KMS-11 (cell line): Measurements from ENCODE around the gene ERGIC2.

Experiments used
- H2AFZ ChIP-seq: fragments of 200-600 bp; sonication (generic); 2 replicates; pipeline ENCODE4 v1.6.1; 2016; ENCODE audit warnings: antibody characterized with exemption, mixed run types, low read depth
- H3K27ac ChIP-seq: fragments of 200-600 bp; sonication (generic); 2 replicates; pipeline ENCODE4 v1.6.1; 2016; ENCODE audit warnings: mild to moderate bottlenecking, mixed run types
- H3K27me3 ChIP-seq: fragments of 200-600 bp; sonication (generic); 2 replicates; pipeline ENCODE4 v1.6.1; 2017; ENCODE audit warnings: mild to moderate bottlenecking, low read depth, mixed run types, moderate library complexity; ENCODE audit not compliant: insufficient read depth
- H3K36me3 ChIP-seq: fragments of 200-600 bp; sonication (generic); 2 replicates; pipeline ENCODE4 v1.6.1; 2017; ENCODE audit warnings: mild to moderate bottlenecking, mixed run types; ENCODE audit not compliant: insufficient read depth
- H3K4me1 ChIP-seq: fragments of 200-600 bp; sonication (generic); 2 replicates; pipeline ENCODE4 v1.6.1; 2016; ENCODE audit warnings: mild to moderate bottlenecking, low read depth, mixed run types; ENCODE audit not compliant: poor library complexity, severe bottlenecking
- H3K4me2 ChIP-seq: fragments of 200-600 bp; sonication (generic); 2 replicates; pipeline ENCODE4 v1.7.0; 2016; ENCODE audit warnings: mild to moderate bottlenecking, mixed run types
- H3K4me3 ChIP-seq: fragments of 200-600 bp; sonication (generic); IDR thresholded peaks from 2 replicates; pipeline ENCODE4 v1.6.1; 2017; ENCODE audit warnings: low read depth, low read length, mixed read lengths; ENCODE audit not compliant: insufficient read depth
- H3K79me2 ChIP-seq: fragments of 200-600 bp; sonication (generic); 2 replicates; pipeline ENCODE4 v1.6.1; 2016; ENCODE audit warnings: low read depth, mixed run types; ENCODE audit not compliant: insufficient read depth
- H3K9ac ChIP-seq: fragments of 200-600 bp; sonication (generic); 2 replicates; pipeline ENCODE4 v1.6.1; 2016; ENCODE audit warnings: mild to moderate bottlenecking, mixed run types
- H4K20me1 ChIP-seq: fragments of 200-600 bp; sonication (generic); 2 replicates; pipeline ENCODE4 v1.6.1; 2016; ENCODE audit warnings: mild to moderate bottlenecking, mixed run types; ENCODE audit not compliant: insufficient read depth
- CTCF ChIP-seq: fragments of 200-600 bp; sonication (generic); conservative IDR thresholded peaks from 2 replicates; pipeline ENCODE4 v1.6.1; 2017; ENCODE audit warnings: low read depth, mild to moderate bottlenecking, antibody characterized with exemption, low read length, moderate library complexity, mixed read lengths

Gene ERGIC2

GRCh38 chr12:29306682-29307081, 74.3 kb downstream of the ERGIC2 start:
- Histone ChIP-seq H3K9ac (no peak overlapping the region), H4K20me1 (no peaks in the 10 kb centered on the region), H3K36me3 (no peaks in the 10 kb centered on the region), H3K4me1 (no peaks in the 10 kb centered on the region), H3K27me3 (no peaks in the 10 kb centered on the region), H3K4me2 (no peak overlapping the region), H3K79me2 (no peaks in the 10 kb centered on the region), H2AFZ (no peak overlapping the region), H3K27ac (no peak overlapping the region), H3K4me3 (no peak overlapping the region)
- no peak for TF ChIP-seq CTCF

- no peaks in the 10 kb centered on the region for H4K20me1 ChIP-seq
- H3K4me3 ChIP-seq = no peak overlapping the region
- H2AFZ ChIP-seq = no peak overlapping the region
- H3K27ac ChIP-seq = no peak overlapping the region
- H3K27me3 ChIP-seq = no peaks in the 10 kb centered on the region
- H3K36me3 ChIP-seq = no peaks in the 10 kb centered on the region
- no peak overlapping the region for H3K4me2 ChIP-seq
- no peak for TF ChIP-seq CTCF
- H3K79me2 ChIP-seq = no peaks in the 10 kb centered on the region
- no peaks in the 10 kb centered on the region for H3K4me1 ChIP-seq
- no peak overlapping the region for H3K9ac ChIP-seq
Observed at GRCh38 chr12:29306266-29306665, 74.7 kb downstream of the ERGIC2 start.

DNA sequence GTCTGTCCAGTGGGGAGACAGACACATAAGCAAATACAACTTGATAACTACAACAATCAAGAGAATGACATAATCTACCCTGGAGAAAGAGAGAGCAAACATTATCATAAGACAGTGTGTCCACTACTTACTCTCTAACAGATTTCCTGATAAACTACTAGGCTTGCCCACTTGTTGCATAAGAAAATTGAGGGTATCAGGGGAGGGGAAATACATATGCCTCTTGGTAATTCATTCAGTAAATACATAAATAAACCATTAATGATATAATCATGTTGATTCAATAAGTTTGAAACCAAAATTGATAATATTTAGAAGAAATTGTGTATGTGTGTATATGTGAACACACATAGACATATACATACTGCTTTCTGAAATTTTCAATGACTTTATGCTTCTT, 76.6 kb downstream of the ERGIC2 start:
- TF ChIP-seq CTCF = no peak
- no peak overlapping the region for H3K9ac ChIP-seq
- no peaks in the 10 kb centered on the region for H3K27me3 ChIP-seq
- no peaks in the 10 kb centered on the region for H4K20me1 ChIP-seq
- no peak overlapping the region for H3K4me3 ChIP-seq
- no peak overlapping the region for H3K27ac ChIP-seq
- H3K4me2 ChIP-seq = no peak overlapping the region
- no peaks in the 10 kb centered on the region for H3K4me1 ChIP-seq
- no peaks in the 10 kb centered on the region for H3K36me3 ChIP-seq
- H2AFZ ChIP-seq = no peak overlapping the region
- no peaks in the 10 kb centered on the region for H3K79me2 ChIP-seq

GRCh38 chr12:29301114-29301513, 79.9 kb downstream of the ERGIC2 start:
- H4K20me1 ChIP-seq = no peaks in the 10 kb centered on the region
- TF ChIP-seq CTCF = no peak
- H3K4me2 ChIP-seq = no peak overlapping the region
- H3K9ac ChIP-seq = no peak overlapping the region
- no peaks in the 10 kb centered on the region for H3K79me2 ChIP-seq
- H2AFZ ChIP-seq = no peak overlapping the region
- H3K4me3 ChIP-seq = no peak overlapping the region
- no peaks in the 10 kb centered on the region for H3K27me3 ChIP-seq
- no peaks in the 10 kb centered on the region for H3K4me1 ChIP-seq
- H3K36me3 ChIP-seq = no peaks in the 10 kb centered on the region
- H3K27ac ChIP-seq = no peak overlapping the region

GRCh38 chr12:29299633-29300032, 81.3 kb downstream of the ERGIC2 start:
- Histone ChIP-seq H2AFZ (no peak overlapping the region), H3K4me2 (no peak overlapping the region), H3K9ac (no peak overlapping the region), H3K4me1 (no peaks in the 10 kb centered on the region), H3K79me2 (no peaks in the 10 kb centered on the region), H3K4me3 (no peak overlapping the region), H3K36me3 (no peaks in the 10 kb centered on the region), H3K27ac (no peak overlapping the region), H4K20me1 (no peaks in the 10 kb centered on the region), H3K27me3 (no peaks in the 10 kb centered on the region)
- TF ChIP-seq CTCF = no peak
